Left ventricle myocardium inferior (tissue), 1 donor: ENCODE data around the gene SLC34A1. TPM values are rescaled to one million over a fixed set of nuclear protein-coding genes. Genes with fewer than 3 reads are reported as not detected.
A peak's percentile ranks its signal among the peaks of the same experiment; 100 is the strongest.

Source experiments
- DNase-seq: peaks from one replicate; pipeline ENCODE4 v3.0.0-alpha.2; 2020
- H3K27ac ChIP-seq: fragments of 200-600 bp; replicated peaks from 2 replicates; pipeline ENCODE4 v1.8.0; 2021
- H3K27me3 ChIP-seq: fragments of 200-600 bp; 2 replicates; pipeline ENCODE4 v1.8.0; 2021; ENCODE audit warnings: low read depth
- H3K36me3 ChIP-seq: fragments of 200-600 bp; 2 replicates; pipeline ENCODE4 v1.8.0; 2021
- H3K4me1 ChIP-seq: fragments of 200-600 bp; 2 replicates; pipeline ENCODE4 v1.8.0; 2021
- H3K4me3 ChIP-seq: fragments of 200-600 bp; 2 replicates; pipeline ENCODE4 v1.8.0; 2021; ENCODE audit warnings: mild to moderate bottlenecking, moderate library complexity
- H3K9me3 ChIP-seq: fragments of 200-600 bp; replicated peaks from 2 replicates; pipeline ENCODE4 v1.8.0; 2021
- CTCF ChIP-seq: fragments of 200-600 bp; IDR thresholded peaks from 2 replicates; pipeline ENCODE4 v1.8.0; 2021; ENCODE audit warnings: antibody characterized with exemption, mild to moderate bottlenecking, borderline replicate concordance
- intact Hi-C: fragments of 100-400 bp; cut with micrococcal nuclease; formaldehyde crosslinking; loops from one replicate; pipeline ENCODE4 v1.11.0; 2022
- total RNA-seq: library from RNA; stranded (reverse); fragmentation: NEBNext Ultra II Directional; extraction: Animal tissue kit (Norgen Biotek cat#: 25700); gene quantifications from one replicate; pipeline ENCODE4 v1.2.1, GENCODE V29; 2021
- donor health status: DM: no; HTN: yes; CAD: no; lungs with severe emphysema.

SLC34A1 gene
- total RNA-seq, 1 donor from 2014 or later, result not detected

- no peaks in the 10 kb centered on the region for H3K36me3 ChIP-seq
- peaks cover 5% of the 10 kb centered on the region for H3K4me1 ChIP-seq
- intact Hi-C loops, result no loop called here
- H3K27me3 ChIP-seq, result peaks cover 37% of the 10 kb centered on the region
- H3K9me3 ChIP-seq, result no peaks in the 10 kb centered on the region
- no peak for DNase-seq
- no peak overlapping the region for H3K27ac ChIP-seq
- no peak for TF ChIP-seq CTCF
- H3K4me3 ChIP-seq, result no peak overlapping the region
Measured at GRCh38 chr5:177376107-177376506, 8.1 kb upstream of the SLC34A1 start.

GRCh38 chr5:177377851-177378776, 6.1 kb upstream of the SLC34A1 start:
- Histone ChIP-seq H3K9me3 (no peaks in the 10 kb centered on the region), H3K4me3 (no peak overlapping the region), H3K4me1 (no peaks in the 10 kb centered on the region), H3K27me3 (peaks cover 51% of the 10 kb centered on the region), H3K27ac (no peak overlapping the region), H3K36me3 (no peaks in the 10 kb centered on the region)
- intact Hi-C loops, result no loop called here
- TF ChIP-seq CTCF, result no peak
- no peak for DNase-seq

GRCh38 chr5:177378884-177379883, 5.0 kb upstream of the SLC34A1 start:
- peaks cover 60% of the 10 kb centered on the region for H3K27me3 ChIP-seq
- no peaks in the 10 kb centered on the region for H3K9me3 ChIP-seq
- H3K4me1 ChIP-seq, result no peaks in the 10 kb centered on the region
- no peak overlapping the region for H3K4me3 ChIP-seq
- no peak overlapping the region for H3K27ac ChIP-seq
- H3K36me3 ChIP-seq, result no peaks in the 10 kb centered on the region
- no peak for TF ChIP-seq CTCF
- DNase-seq, result no peak
- intact Hi-C loops, result no loop called here

GRCh38 chr5:177380805-177381126, 3.5 kb upstream of the SLC34A1 start:
- Histone ChIP-seq H3K27ac (no peak overlapping the region), H3K27me3 (peaks cover 64% of the 10 kb centered on the region), H3K4me1 (no peaks in the 10 kb centered on the region), H3K9me3 (no peaks in the 10 kb centered on the region), H3K36me3 (no peaks in the 10 kb centered on the region), H3K4me3 (no peak overlapping the region)
- no peak for DNase-seq
- intact Hi-C loops, result no loop called here
- TF ChIP-seq CTCF, result no peak

- DNase-seq, result no peak
- Histone ChIP-seq H3K4me1 (no peaks in the 10 kb centered on the region), H3K27ac (no peak overlapping the region), H3K36me3 (no peaks in the 10 kb centered on the region), H3K9me3 (no peaks in the 10 kb centered on the region), H3K27me3 (peaks cover 81% of the 10 kb centered on the region), H3K4me3 (no peak overlapping the region)
- TF ChIP-seq CTCF, result peak; percentile 41
- intact Hi-C loops, result no loop called here
Measured at GRCh38 chr5:177382423-177383029, 1.7 kb upstream of the SLC34A1 start.
